Mucosa of gallbladder (tissue), 1 donor: ENCODE results near the gene ZBTB7B. TPM values are rescaled to one million over a fixed set of nuclear protein-coding genes. Genes with fewer than 3 reads are reported as not detected.

Source experiments
- DNase-seq: peaks from one replicate; pipeline ENCODE4 v3.0.0-alpha.2; 2020; ENCODE audit warnings: low spot score
- total RNA-seq: library from RNA; stranded (reverse); gene quantifications from one replicate; pipeline ENCODE4 v1.2.1, GENCODE V29; 2021
- donor health status: DM: no; HTN: no; CAD: no.

The ZBTB7B gene
- total RNA-seq, result 122 TPM

- DNase-seq, result no peak
Observed at GRCh38 chr1:155002464-155003226, at the start of gene ZBTB7B. TSS of gene ZBTB7B (plus strand) at chr1:155002802. CDS start at chr1:155014661, 11,859 bp downstream.

- no peak for DNase-seq
Observed at GRCh38 chr1:154953611-154954038, 49.0 kb upstream of the ZBTB7B start.

GRCh38 chr1:154954541-154954940 is 48.1 kb upstream of the ZBTB7B start:
- no peak for DNase-seq

- DNase-seq, result peak; percentile 77
Observed at GRCh38 chr1:154955039-154955717, 47.4 kb upstream of the ZBTB7B start.

GRCh38 chr1:154955718-154956543 is 46.7 kb upstream of the ZBTB7B start, which contains the start of gene PBXIP1:
TSS of gene PBXIP1 (minus strand) at chr1:154956099. CDS start at chr1:154953721, 2,378 bp downstream.
- peak; percentile 91 for DNase-seq

GRCh38 chr1:154956544-154956941 is 46.1 kb upstream of the ZBTB7B start:
- DNase-seq, result no peak

- DNase-seq, result no peak
Observed at GRCh38 chr1:154957091-154957657, 45.4 kb upstream of the ZBTB7B start.

GRCh38 chr1:154958036-154958435 is 44.6 kb upstream of the ZBTB7B start:
- DNase-seq, result no peak

GRCh38 chr1:154958681-154959425 is 43.7 kb upstream of the ZBTB7B start:
- no peak for DNase-seq

GRCh38 chr1:154959426-154959780 is 43.2 kb upstream of the ZBTB7B start:
- DNase-seq, result no peak

GRCh38 chr1:154960446-154961136 is 42.0 kb upstream of the ZBTB7B start:
- DNase-seq, result no peak

- peak; percentile 63 for DNase-seq
Observed at GRCh38 chr1:154961207-154962155, 41.1 kb upstream of the ZBTB7B start, which contains the start of gene PYGO2. TSS of gene PYGO2 (minus strand) at chr1:154961782. CDS start at chr1:154961576, 206 bp downstream.

- DNase-seq, result no peak
Observed at GRCh38 chr1:154962156-154962749, 40.3 kb upstream of the ZBTB7B start.

- DNase-seq, result no peak
Observed at GRCh38 chr1:154962795-154963330, 39.7 kb upstream of the ZBTB7B start.

GRCh38 chr1:154963643-154964042 is 39.0 kb upstream of the ZBTB7B start:
- no peak for DNase-seq

GRCh38 chr1:154964359-154964758 is 38.2 kb upstream of the ZBTB7B start:
- DNase-seq, result no peak

GRCh38 chr1:154966111-154966510 is 36.5 kb upstream of the ZBTB7B start:
- DNase-seq, result no peak

GRCh38 chr1:154967331-154967950 is 35.2 kb upstream of the ZBTB7B start:
- DNase-seq, result no peak
